Kidney epithelial cell (primary cell): ENCODE results near the gene RASSF5. TPM values are rescaled to one million over a fixed set of nuclear protein-coding genes. Genes with fewer than 3 reads are reported as not detected.

ENCODE experiments used
- DNase-seq: peaks from one replicate; pipeline ENCODE4 v3.0.0-alpha.2; 2010; ENCODE audit warnings: low read depth
- H3K27me3 ChIP-seq: 2 replicates; pipeline ENCODE4 v1.6.0; 2011; ENCODE audit warnings: low read length; ENCODE audit not compliant: control insufficient read depth, insufficient read depth
- H3K36me3 ChIP-seq: 2 replicates; pipeline ENCODE4 v1.5.1; 2011; ENCODE audit warnings: low read length; ENCODE audit not compliant: control insufficient read depth, insufficient read depth
- H3K4me3 ChIP-seq: 2 replicates; pipeline ENCODE4 v1.5.1; 2011; ENCODE audit warnings: low read depth, mild to moderate bottlenecking, control low read depth, low read length
- total RNA-seq: library from RNA; depleted of rRNA; stranded (reverse); fragments of >200 nt; gene quantifications from 2 replicates; pipeline ENCODE4 v1.2.3, GENCODE V29; 2015
- TF ChIP-seq, protein P1 (sequence below): IDR thresholded peaks from 2 replicates; pipeline ENCODE4 v1.5.1; 2011; ENCODE audit warnings: mild to moderate bottlenecking, moderate library complexity, low read length, control low read depth, inconsistent platforms; ENCODE audit not compliant: insufficient read depth, poor library complexity, severe bottlenecking

Gene RASSF5
- total RNA-seq, 1 donor from 2014 or later: 4.2 TPM

- Histone ChIP-seq H3K4me3 (no peak overlapping the region), H3K36me3 (no peaks in the 10 kb centered on the region), H3K27me3 (no peaks in the 10 kb centered on the region)
- TF ChIP-seq, protein P1, sequence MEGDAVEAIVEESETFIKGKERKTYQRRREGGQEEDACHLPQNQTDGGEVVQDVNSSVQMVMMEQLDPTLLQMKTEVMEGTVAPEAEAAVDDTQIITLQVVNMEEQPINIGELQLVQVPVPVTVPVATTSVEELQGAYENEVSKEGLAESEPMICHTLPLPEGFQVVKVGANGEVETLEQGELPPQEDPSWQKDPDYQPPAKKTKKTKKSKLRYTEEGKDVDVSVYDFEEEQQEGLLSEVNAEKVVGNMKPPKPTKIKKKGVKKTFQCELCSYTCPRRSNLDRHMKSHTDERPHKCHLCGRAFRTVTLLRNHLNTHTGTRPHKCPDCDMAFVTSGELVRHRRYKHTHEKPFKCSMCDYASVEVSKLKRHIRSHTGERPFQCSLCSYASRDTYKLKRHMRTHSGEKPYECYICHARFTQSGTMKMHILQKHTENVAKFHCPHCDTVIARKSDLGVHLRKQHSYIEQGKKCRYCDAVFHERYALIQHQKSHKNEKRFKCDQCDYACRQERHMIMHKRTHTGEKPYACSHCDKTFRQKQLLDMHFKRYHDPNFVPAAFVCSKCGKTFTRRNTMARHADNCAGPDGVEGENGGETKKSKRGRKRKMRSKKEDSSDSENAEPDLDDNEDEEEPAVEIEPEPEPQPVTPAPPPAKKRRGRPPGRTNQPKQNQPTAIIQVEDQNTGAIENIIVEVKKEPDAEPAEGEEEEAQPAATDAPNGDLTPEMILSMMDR: no peak
- DNase-seq: no peak
These were observed 43.4 kb upstream of the RASSF5 start for GRCh38 chr1:206463911-206464310.

DNA sequence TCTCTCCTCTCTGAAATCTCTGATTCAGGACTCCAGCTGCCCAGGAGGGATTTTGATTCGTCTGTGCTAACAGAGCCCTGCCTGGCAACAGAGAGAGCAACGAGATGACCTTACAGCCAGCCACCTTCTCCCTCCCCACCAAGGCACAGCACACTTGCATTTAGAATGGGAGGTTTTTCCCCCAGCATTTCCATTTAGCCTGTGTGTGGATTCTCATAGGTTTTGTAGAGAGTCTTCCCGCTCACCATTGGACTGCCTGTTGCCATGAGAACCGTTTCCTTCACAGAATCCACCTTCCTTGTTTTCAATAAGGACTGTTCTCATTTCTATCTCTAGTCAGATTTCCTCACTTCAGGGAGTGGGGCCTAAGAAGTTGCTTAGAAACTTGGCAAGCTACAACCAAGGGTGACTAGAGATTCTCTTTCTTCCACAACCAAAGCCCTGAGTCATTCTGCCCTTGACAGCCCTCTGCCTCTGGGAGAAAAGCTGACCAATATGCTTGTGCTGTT, 42.8 kb upstream of the RASSF5 start:
- H3K4me3 ChIP-seq: no peak overlapping the region
- no peak for DNase-seq
- TF ChIP-seq, protein P1: no peak
- H3K36me3 ChIP-seq: no peaks in the 10 kb centered on the region
- H3K27me3 ChIP-seq: no peaks in the 10 kb centered on the region

GRCh38 chr1:206465951-206466350, 41.4 kb upstream of the RASSF5 start:
- H3K36me3 ChIP-seq: no peaks in the 10 kb centered on the region
- H3K4me3 ChIP-seq: no peak overlapping the region
- no peak for DNase-seq
- TF ChIP-seq, protein P1: no peak
- H3K27me3 ChIP-seq: no peaks in the 10 kb centered on the region

DNA sequence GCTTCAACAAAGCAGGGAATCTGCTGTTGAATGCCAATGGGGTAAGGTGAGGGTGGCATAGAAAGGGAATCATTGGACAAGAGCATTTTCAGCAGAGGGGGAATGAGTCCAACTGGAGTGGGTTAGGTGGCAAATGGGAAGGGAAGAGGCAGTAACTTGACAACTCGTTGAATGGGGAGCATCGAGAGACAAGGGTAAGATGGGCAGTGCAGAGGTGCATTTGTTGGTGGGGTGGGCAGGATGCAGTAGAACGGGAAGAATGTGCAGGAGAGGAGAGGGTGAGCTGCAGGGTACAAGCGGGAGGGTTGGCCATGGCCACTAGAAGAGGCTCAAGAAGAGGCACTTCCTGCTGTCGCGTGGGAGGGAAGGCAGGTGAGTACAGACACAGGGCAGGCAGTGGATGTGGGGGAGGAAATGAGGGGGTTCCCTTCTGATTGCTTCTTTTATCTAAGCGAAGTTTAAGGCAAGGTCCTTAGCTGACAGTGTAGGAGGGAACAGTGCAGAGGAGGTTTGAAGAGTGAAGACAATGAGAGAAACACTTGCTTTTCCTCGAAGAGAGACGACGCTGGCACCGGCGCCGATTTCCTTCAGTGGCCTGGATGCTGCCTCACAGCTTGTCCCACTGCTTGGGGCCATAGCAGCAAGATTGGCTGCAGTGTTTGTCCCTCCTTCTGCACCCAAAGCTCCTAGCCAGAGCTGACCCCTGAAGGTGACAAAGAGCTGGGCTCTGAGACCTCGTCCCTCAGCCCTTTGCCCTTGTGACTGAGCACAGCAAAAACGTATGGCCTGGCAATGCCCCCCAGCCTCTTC, 40.3 kb upstream of the RASSF5 start:
- DNase-seq: no peak
- H3K36me3 ChIP-seq: no peaks in the 10 kb centered on the region
- H3K4me3 ChIP-seq: no peak overlapping the region
- TF ChIP-seq, protein P1: no peak
- H3K27me3 ChIP-seq: no peaks in the 10 kb centered on the region

DNA sequence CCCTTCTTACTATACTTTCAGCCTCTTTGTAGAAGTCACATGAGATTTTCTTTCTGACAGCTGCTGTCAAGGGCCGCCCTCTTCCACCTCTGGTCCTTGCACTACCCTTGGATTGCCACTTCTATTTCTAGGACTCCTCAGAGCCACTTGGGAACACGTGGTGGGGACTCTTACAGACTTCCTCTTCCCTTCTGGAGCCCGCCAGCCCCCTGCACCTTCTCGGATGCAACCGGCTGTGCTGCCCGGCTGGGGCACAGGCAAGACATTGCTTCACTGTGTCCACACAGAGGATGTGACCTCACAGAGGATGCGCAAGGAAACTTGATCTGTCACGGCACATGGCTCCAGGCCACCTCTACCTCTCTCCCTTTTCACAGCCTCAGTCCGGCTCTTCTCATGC, 39.4 kb upstream of the RASSF5 start:
- Histone ChIP-seq H3K36me3 (no peaks in the 10 kb centered on the region), H3K27me3 (no peaks in the 10 kb centered on the region), H3K4me3 (no peak overlapping the region)
- DNase-seq: no peak
- TF ChIP-seq, protein P1: no peak
